ENCODE measurements around the gene COBL. TPM values are rescaled to one million over a fixed set of nuclear protein-coding genes. Genes with fewer than 3 reads are reported as not detected.

COBL gene
- total RNA-seq, 1 donor from 2014 or later = 1.2 TPM

- Mint-ChIP-seq H3K4me3 (no peak overlapping the region), H3K36me3 (no peaks in the 10 kb centered on the region), H3K27ac (no peak overlapping the region), H3K4me1 (no peaks in the 10 kb centered on the region), H3K9me3 (no peaks in the 10 kb centered on the region), H3K27me3 (ENCODE audit: low read depth) (no peaks in the 10 kb centered on the region)
- TF ChIP-seq CTCF (IDR thresholded peaks at IDR 0.05; ENCODE audit: unreplicated experiment) = no peak
- no peak for DNase-seq (ENCODE audit: low spot score in 2 of 2, unreplicated experiment in 2 of 2)
These were observed 236.4 kb downstream of the COBL start for GRCh38 chr7:51080216-51080615.

- no peak overlapping the region for H3K4me3 Mint-ChIP-seq
- TF ChIP-seq CTCF (IDR thresholded peaks at IDR 0.05; ENCODE audit: unreplicated experiment) = no peak
- no peak for DNase-seq (ENCODE audit: low spot score in 2 of 2, unreplicated experiment in 2 of 2)
- H3K4me1 Mint-ChIP-seq = no peaks in the 10 kb centered on the region
- no peaks in the 10 kb centered on the region for H3K36me3 Mint-ChIP-seq
- no peaks in the 10 kb centered on the region for H3K27me3 Mint-ChIP-seq (ENCODE audit: low read depth)
- H3K27ac Mint-ChIP-seq = no peak overlapping the region
- H3K9me3 Mint-ChIP-seq = no peaks in the 10 kb centered on the region
These were observed 237.1 kb downstream of the COBL start for GRCh38 chr7:51079494-51079893.

- no peak for DNase-seq (ENCODE audit: low spot score in 2 of 2, unreplicated experiment in 2 of 2)
- no peaks in the 10 kb centered on the region for H3K9me3 Mint-ChIP-seq
- H3K4me3 Mint-ChIP-seq = no peak overlapping the region
- no peak overlapping the region for H3K27ac Mint-ChIP-seq
- H3K36me3 Mint-ChIP-seq = no peaks in the 10 kb centered on the region
- no peak for TF ChIP-seq CTCF (IDR thresholded peaks at IDR 0.05; ENCODE audit: unreplicated experiment)
- no peaks in the 10 kb centered on the region for H3K4me1 Mint-ChIP-seq
- H3K27me3 Mint-ChIP-seq (ENCODE audit: low read depth) = no peaks in the 10 kb centered on the region
These were observed 238.0 kb downstream of the COBL start for GRCh38 chr7:51078653-51079052.

- H3K36me3 Mint-ChIP-seq = no peaks in the 10 kb centered on the region
- no peak for TF ChIP-seq CTCF (IDR thresholded peaks at IDR 0.05; ENCODE audit: unreplicated experiment)
These were observed 238.6 kb downstream of the COBL start for GRCh38 chr7:51077987-51078370.

GRCh38 chr7:51077316-51077986 is 239.2 kb downstream of the COBL start:
- no peak for TF ChIP-seq CTCF (IDR thresholded peaks at IDR 0.05; ENCODE audit: unreplicated experiment)
- H3K36me3 Mint-ChIP-seq = no peaks in the 10 kb centered on the region
- no peaks in the 10 kb centered on the region for H3K4me1 Mint-ChIP-seq
- H3K27ac Mint-ChIP-seq = no peak overlapping the region
- no peaks in the 10 kb centered on the region for H3K27me3 Mint-ChIP-seq (ENCODE audit: low read depth)
- no peaks in the 10 kb centered on the region for H3K9me3 Mint-ChIP-seq
- H3K4me3 Mint-ChIP-seq = no peak overlapping the region
- DNase-seq (ENCODE audit: low spot score in 2 of 2, unreplicated experiment in 2 of 2) = no peak

More at GRCh38 chr7:51077987-51078370, 238.6 kb downstream of the COBL start:
- H3K9me3 Mint-ChIP-seq = no peaks in the 10 kb centered on the region
- H3K27ac Mint-ChIP-seq = no peak overlapping the region
- no peak for DNase-seq (ENCODE audit: low spot score in 2 of 2, unreplicated experiment in 2 of 2)
- no peaks in the 10 kb centered on the region for H3K27me3 Mint-ChIP-seq (ENCODE audit: low read depth)
- H3K4me3 Mint-ChIP-seq = no peak overlapping the region
- H3K4me1 Mint-ChIP-seq = no peaks in the 10 kb centered on the region

All from mesothelial cell of epicardium (in vitro differentiated cells).